Panc1 (cell line): Measurements from ENCODE around the gene NAGK. TPM values are rescaled to one million over a fixed set of nuclear protein-coding genes. Genes with fewer than 3 reads are reported as not detected.

Experiments used
- ATAC-seq: fragments of 200-7000 bp; cut with Tn5 transposase; 2 replicates; pipeline ENCODE4 v1.9.1; 2020; ENCODE audit warnings: mild to moderate bottlenecking, moderate library complexity
- BruUV-seq: library from RNA; stranded (reverse); fragments of 400-500 nt; replicated peaks from 2 replicates; lab custom pipeline; 2021; lab: Mats Ljungman, UMichigan
- CTCF ChIA-PET: fragments of 300-600 bp; sonication (Branson Sonifier 250); formaldehyde crosslinking; loops from one replicate; lab custom pipeline; 2022; ENCODE audit warnings: antibody characterized with exemption; lab: Charles Lee
- POLR2A ChIA-PET: fragments of 300-600 bp; sonication (Branson Sonifier 250); formaldehyde crosslinking; loops from one replicate; lab custom pipeline; 2022; ENCODE audit warnings: antibody characterized with exemption; lab: Charles Lee
- DNase-seq: peaks from one replicate; pipeline ENCODE4 v3.0.0-alpha.2; 2010; ENCODE audit warnings: low read depth, low spot score
- H3K27ac ChIP-seq: 2 replicates; pipeline ENCODE4 v1.5.1; 2011; ENCODE audit warnings: mild to moderate bottlenecking, low read length, inconsistent platforms
- H3K27me3 ChIP-seq: fragments of 200-500 bp; sonication (Bioruptor generic); 2 replicates; pipeline ENCODE4 v1.6.0; 2014; ENCODE audit warnings: low read length, inconsistent platforms; ENCODE audit not compliant: control insufficient read depth, insufficient read depth
- H3K36me3 ChIP-seq: fragments of 200-500 bp; sonication (Bioruptor generic); 2 replicates; pipeline ENCODE4 v1.5.1; 2014; ENCODE audit warnings: inconsistent platforms, mild to moderate bottlenecking, low read length, moderate library complexity; ENCODE audit not compliant: control insufficient read depth, insufficient read depth
- H3K4me1 ChIP-seq: 2 replicates; pipeline ENCODE4 v1.5.1; 2011; ENCODE audit warnings: inconsistent platforms, mild to moderate bottlenecking, low read length, moderate library complexity; ENCODE audit not compliant: control insufficient read depth, insufficient read depth
- H3K4me3 ChIP-seq, 2 experiments: 2 replicates each; pipeline ENCODE4 v1.5.1; 2011 to 2012; ENCODE audit warnings: low read depth in 2 of 2, low read length in 2 of 2, mild to moderate bottlenecking in 2 of 2, inconsistent platforms in 1 of 2, moderate library complexity in 1 of 2
- H3K9me3 ChIP-seq: fragments of 200-500 bp; sonication (Bioruptor generic); 2 replicates; pipeline ENCODE4 v1.5.1; 2014; ENCODE audit warnings: low read depth, mild to moderate bottlenecking, inconsistent platforms, low read length, moderate library complexity; ENCODE audit not compliant: control insufficient read depth, insufficient read depth
- CTCF ChIP-seq: fragments of 450-650 bp; IDR thresholded peaks from 2 replicates; pipeline ENCODE4 v1.5.1; 2017; ENCODE audit warnings: mild to moderate bottlenecking
- POLR2AphosphoS5 ChIP-seq: IDR thresholded peaks from 2 replicates; pipeline ENCODE4 v1.6.1; 2012; ENCODE audit warnings: mild to moderate bottlenecking, low read depth, low read length, moderate library complexity
- REST ChIP-seq, 2 experiments: IDR thresholded peaks; 2 replicates each; pipeline ENCODE4 v1.6.1; 2011 to 2012; ENCODE audit warnings: low read depth in 2 of 2, control low read depth in 1 of 2, low read length in 1 of 2, mild to moderate bottlenecking in 1 of 2, moderate library complexity in 1 of 2; ENCODE audit not compliant: insufficient read depth in 1 of 2
- SIN3A ChIP-seq: IDR thresholded peaks from 2 replicates; pipeline ENCODE4 v1.6.1; 2012; ENCODE audit warnings: low read depth, mild to moderate bottlenecking, low read length, moderate library complexity, borderline replicate concordance; ENCODE audit not compliant: insufficient read depth
- TCF7L2 ChIP-seq: IDR thresholded peaks from 2 replicates; pipeline ENCODE4 v1.6.1; 2011; ENCODE audit warnings: mild to moderate bottlenecking, low read depth, low read length, inconsistent platforms
- in situ Hi-C: cut with HindIII; loops from 2 replicates; pipeline ENCODE4 v1.10.0; 2016; ENCODE audit warnings: low sequenced_read_pairs, low pct_unique_long_range_greater_than_20kb
- intact Hi-C: fragments of 100-400 bp; cut with micrococcal nuclease; formaldehyde crosslinking; loops from one replicate; pipeline ENCODE4 v1.10.0; 2022; ENCODE audit not compliant: unreplicated experiment
- total RNA-seq: library from RNA; stranded (reverse); gene quantifications from one replicate; pipeline ENCODE4 v1.2.1, GENCODE V29; 2021; ENCODE audit not compliant: unreplicated experiment

The NAGK gene
- total RNA-seq, 1 experiment from 2014 or later, result 80.2 TPM

GRCh38 chr2:71067567-71068217 is 756 bp upstream of the NAGK start:
- TF ChIP-seq POLR2AphosphoS5, result no peak
- no peak for TF ChIP-seq SIN3A
- no peak for TF ChIP-seq TCF7L2
- no peak for TF ChIP-seq REST (IDR thresholded peaks at IDR 0.05; ENCODE audit: insufficient read depth in 1 of 2, low read depth in 2 of 2, low read length in 1 of 2)
- no peak for TF ChIP-seq CTCF
- Histone ChIP-seq H3K4me1 (peaks cover 14% of the 10 kb centered on the region), H3K27me3 (no peaks in the 10 kb centered on the region; the same call in 1 of the 2 replicates), H3K9me3 (no peaks in the 10 kb centered on the region), H3K36me3 (no peaks in the 10 kb centered on the region; the same call in 1 of the 2 replicates), H3K4me3 (peak overlapping the region; percentile 81), H3K27ac (peak overlapping the region; percentile 94)
- TSS peak; percentile 96 for BruUV-seq
- CTCF ChIA-PET, result interaction anchor here (0.6 kb wide), 2 partner anchors 65 to 119 kb away, joined by 3 to 4 read pairs; no protein-coding TSS in a partner anchor
- peak; percentile 60 for ATAC-seq
- POLR2A ChIA-PET, result no interaction called here
- in situ Hi-C loops (no loop called here), intact Hi-C loops (no loop called here)
- no peak for DNase-seq

- Histone ChIP-seq H3K27me3 (no peaks in the 10 kb centered on the region), H3K4me1 (peaks cover 14% of the 10 kb centered on the region), H3K9me3 (no peaks in the 10 kb centered on the region), H3K27ac (peak overlapping the region; percentile 94), H3K36me3 (no peaks in the 10 kb centered on the region; the same call in 1 of the 2 replicates), H3K4me3 (peak overlapping the region; percentile 81)
- POLR2A ChIA-PET, result no interaction called here
- BruUV-seq, result TSS peak; percentile 72
- no peak for ATAC-seq
- CTCF ChIA-PET, result no interaction called here
- intact Hi-C loops, result no loop called here
- in situ Hi-C loops, result no loop called here
- TF ChIP-seq REST (IDR thresholded peaks at IDR 0.05; ENCODE audit: insufficient read depth in 1 of 2, low read depth in 2 of 2, low read length in 1 of 2) (no peak), TCF7L2 (no peak), CTCF (no peak), POLR2AphosphoS5 (no peak), SIN3A (no peak)
- DNase-seq, result no peak
Observed at GRCh38 chr2:71069376-71069775, 928 bp downstream of the NAGK start.
